AG10803 (cell line): ENCODE data around the gene ITPR3.

ENCODE experiments used
- DNase-seq: peaks from one replicate; pipeline ENCODE4 v3.0.0; 2010; ENCODE audit warnings: low read depth
- H3K4me3 ChIP-seq: 2 replicates; pipeline ENCODE4 v1.5.1; 2011; ENCODE audit warnings: mild to moderate bottlenecking, low read length, control low read depth
- CTCF ChIP-seq: conservative IDR thresholded peaks from 2 replicates; pipeline ENCODE4 v1.5.1; 2011; ENCODE audit warnings: mild to moderate bottlenecking, low read length, control low read depth, inconsistent platforms

The ITPR3 gene

GRCh38 chr6:33716890-33717632, 95.9 kb downstream of the ITPR3 start:
- no peak for TF ChIP-seq CTCF
- no peak for DNase-seq
- no peak overlapping the region for H3K4me3 ChIP-seq

- no peak overlapping the region for H3K4me3 ChIP-seq
- no peak for TF ChIP-seq CTCF
- peak; percentile 22 for DNase-seq
Measured at GRCh38 chr6:33717934-33718455, 96.9 kb downstream of the ITPR3 start.

GRCh38 chr6:33718713-33719112, 97.6 kb downstream of the ITPR3 start:
- H3K4me3 ChIP-seq, result no peak overlapping the region
- TF ChIP-seq CTCF, result no peak
- DNase-seq, result no peak

GRCh38 chr6:33719326-33719987, 98.3 kb downstream of the ITPR3 start:
- no peak overlapping the region for H3K4me3 ChIP-seq
- no peak for TF ChIP-seq CTCF
- DNase-seq, result no peak

GRCh38 chr6:33720998-33721397, 99.9 kb downstream of the ITPR3 start:
- H3K4me3 ChIP-seq, result no peak overlapping the region
- no peak for DNase-seq
- no peak for TF ChIP-seq CTCF

GRCh38 chr6:33721508-33721907, 100.4 kb downstream of the ITPR3 start:
- TF ChIP-seq CTCF, result no peak
- H3K4me3 ChIP-seq, result no peak overlapping the region
- no peak for DNase-seq
